Measurements from ENCODE around the gene DNAH6.

DNA sequence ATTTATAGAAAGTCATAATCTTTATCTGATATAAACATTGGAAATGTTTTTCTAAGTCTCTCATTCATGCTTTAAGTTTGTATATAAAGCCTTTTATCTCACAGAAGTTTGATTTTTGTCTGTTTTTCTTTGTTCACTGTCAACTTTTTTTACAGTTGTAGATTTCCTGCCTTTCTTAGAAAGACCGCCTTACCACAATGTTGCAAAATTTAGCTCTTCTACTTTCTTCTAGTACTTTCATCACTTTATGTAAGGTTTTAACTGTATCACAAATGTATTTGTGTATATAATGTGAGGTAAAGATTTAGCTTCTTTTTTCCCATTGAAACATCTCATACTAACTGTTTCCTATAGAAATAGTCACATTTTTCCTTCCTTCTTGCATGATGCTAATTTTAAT lies 136.1 kb downstream of the DNAH6 start:
- TF ChIP-seq POLR2A (IDR thresholded peaks at IDR 0.05; ENCODE audit: low read length): no peak
- no peak for TF ChIP-seq GATA1 (IDR thresholded peaks at IDR 0.05; ENCODE audit: low read depth, low read length)

Measured in erythroblast (primary cell).